Omental fat pad (tissue), 4 donors: ENCODE measurements around the gene DUOX1. TPM values are rescaled to one million over a fixed set of nuclear protein-coding genes. Genes with fewer than 3 reads are reported as not detected.

Source experiments
- ATAC-seq: fragments of 150-250 bp; one replicate; pipeline ENCODE4 v1.9.1; 2016; ENCODE audit warnings: mild to moderate bottlenecking, moderate library complexity; ENCODE audit not compliant: low FRiP score
- DNase-seq: peaks from one replicate; pipeline ENCODE4 v3.0.0-alpha.2; 2019; ENCODE audit warnings: low spot score
- CTCF ChIP-seq, 3 donors: fragments of 450-650 bp; IDR thresholded peaks; one replicate each; pipeline ENCODE4 v1.5.1; 2016 to 2017; ENCODE audit warnings: antibody characterized with exemption in 3 of 3, mild to moderate bottlenecking in 3 of 3, moderate library complexity in 2 of 3
- total RNA-seq, 4 donors: library from RNA; depleted of rRNA; stranded (reverse); fragments of >200 nt; gene quantifications; one replicate each; pipeline ENCODE4 v1.1.0, GENCODE V29; 2016

DUOX1 gene
- total RNA-seq, 4 donors from 2014 or later: 1.4 to 6.9 (median 2.0) TPM

GRCh38 chr15:45197512-45197911 is 67.7 kb downstream of the DUOX1 start:
- ATAC-seq: no peak
- TF ChIP-seq CTCF (IDR thresholded peaks at IDR 0.05): no peak
- DNase-seq: no peak

GRCh38 chr15:45198337-45199135 is 68.7 kb downstream of the DUOX1 start:
- DNase-seq: peak; percentile 80
- peak; percentile 94 for ATAC-seq
- TF ChIP-seq CTCF (IDR thresholded peaks at IDR 0.05): peak in 1 of 3 donors; percentile 33

- TF ChIP-seq CTCF (IDR thresholded peaks at IDR 0.05): no peak
- ATAC-seq: peak; percentile 27
Measured at GRCh38 chr15:45199136-45199810, 69.5 kb downstream of the DUOX1 start.

GRCh38 chr15:45200001-45200798 is 70.4 kb downstream of the DUOX1 start:
- ATAC-seq (peak; percentile 43), DNase-seq (peak; percentile 95)
- TF ChIP-seq CTCF (IDR thresholded peaks at IDR 0.05): no peak

More at GRCh38 chr15:45199136-45199810, 69.5 kb downstream of the DUOX1 start:
- DNase-seq: no peak

- DNase-seq: peak; percentile 48
- TF ChIP-seq CTCF (IDR thresholded peaks at IDR 0.05): no peak
- no peak for ATAC-seq
Measured at GRCh38 chr15:45200799-45201556, 71.2 kb downstream of the DUOX1 start.

GRCh38 chr15:45201557-45201859 is 71.7 kb downstream of the DUOX1 start:
- no peak for TF ChIP-seq CTCF (IDR thresholded peaks at IDR 0.05)
- no peak for DNase-seq
- no peak for ATAC-seq
